Measurements from ENCODE around the gene KCP.

DNA sequence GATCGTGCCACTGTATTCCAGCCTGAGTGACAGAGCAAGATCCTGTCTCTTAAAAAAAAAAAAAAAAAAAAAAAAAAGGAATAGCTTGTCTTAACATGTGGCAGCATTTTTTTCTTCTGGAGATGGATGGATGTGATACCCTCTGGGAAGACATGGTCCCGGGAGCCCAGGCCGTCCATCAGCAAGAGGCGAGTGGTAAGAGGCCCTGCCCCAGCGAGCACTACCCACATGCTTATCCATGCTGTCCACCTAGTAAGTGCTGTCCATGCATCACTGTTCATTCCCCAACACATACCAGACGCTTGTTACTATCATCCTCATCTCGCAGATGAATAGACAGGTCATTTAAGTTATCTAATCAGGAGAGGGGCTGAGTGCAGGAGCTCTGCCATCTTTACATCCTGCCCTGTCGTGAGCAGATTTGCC lies 35.0 kb downstream of the KCP start:
- TF ChIP-seq CTCF (IDR thresholded peaks at IDR 0.05; ENCODE audit: low read depth, low read length) = no peak
- TF ChIP-seq EZH2phosphoT487 (IDR thresholded peaks at IDR 0.05; ENCODE audit: low read depth) = no peak

Data from OCI-LY3 (cell line).